HG02610 (cell line): Measurements from ENCODE around the gene ANAPC4.
A peak's percentile ranks its signal among the peaks of the same experiment; 100 is the strongest.
"Not testable (repeated sequence)": the region's sequence is repeated elsewhere in the genome, so short reads cannot be mapped to it uniquely, and the experiment has no call there.

Experiments used
- ATAC-seq: cut with Tn5 transposase; IDR thresholded peaks from one replicate; pipeline ENCODE4 v1.9.1; 2021; ENCODE audit warnings: mild to moderate bottlenecking, moderate library complexity; ENCODE audit not compliant: unreplicated experiment

ANAPC4 gene, protein sequence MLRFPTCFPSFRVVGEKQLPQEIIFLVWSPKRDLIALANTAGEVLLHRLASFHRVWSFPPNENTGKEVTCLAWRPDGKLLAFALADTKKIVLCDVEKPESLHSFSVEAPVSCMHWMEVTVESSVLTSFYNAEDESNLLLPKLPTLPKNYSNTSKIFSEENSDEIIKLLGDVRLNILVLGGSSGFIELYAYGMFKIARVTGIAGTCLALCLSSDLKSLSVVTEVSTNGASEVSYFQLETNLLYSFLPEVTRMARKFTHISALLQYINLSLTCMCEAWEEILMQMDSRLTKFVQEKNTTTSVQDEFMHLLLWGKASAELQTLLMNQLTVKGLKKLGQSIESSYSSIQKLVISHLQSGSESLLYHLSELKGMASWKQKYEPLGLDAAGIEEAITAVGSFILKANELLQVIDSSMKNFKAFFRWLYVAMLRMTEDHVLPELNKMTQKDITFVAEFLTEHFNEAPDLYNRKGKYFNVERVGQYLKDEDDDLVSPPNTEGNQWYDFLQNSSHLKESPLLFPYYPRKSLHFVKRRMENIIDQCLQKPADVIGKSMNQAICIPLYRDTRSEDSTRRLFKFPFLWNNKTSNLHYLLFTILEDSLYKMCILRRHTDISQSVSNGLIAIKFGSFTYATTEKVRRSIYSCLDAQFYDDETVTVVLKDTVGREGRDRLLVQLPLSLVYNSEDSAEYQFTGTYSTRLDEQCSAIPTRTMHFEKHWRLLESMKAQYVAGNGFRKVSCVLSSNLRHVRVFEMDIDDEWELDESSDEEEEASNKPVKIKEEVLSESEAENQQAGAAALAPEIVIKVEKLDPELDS

DNA sequence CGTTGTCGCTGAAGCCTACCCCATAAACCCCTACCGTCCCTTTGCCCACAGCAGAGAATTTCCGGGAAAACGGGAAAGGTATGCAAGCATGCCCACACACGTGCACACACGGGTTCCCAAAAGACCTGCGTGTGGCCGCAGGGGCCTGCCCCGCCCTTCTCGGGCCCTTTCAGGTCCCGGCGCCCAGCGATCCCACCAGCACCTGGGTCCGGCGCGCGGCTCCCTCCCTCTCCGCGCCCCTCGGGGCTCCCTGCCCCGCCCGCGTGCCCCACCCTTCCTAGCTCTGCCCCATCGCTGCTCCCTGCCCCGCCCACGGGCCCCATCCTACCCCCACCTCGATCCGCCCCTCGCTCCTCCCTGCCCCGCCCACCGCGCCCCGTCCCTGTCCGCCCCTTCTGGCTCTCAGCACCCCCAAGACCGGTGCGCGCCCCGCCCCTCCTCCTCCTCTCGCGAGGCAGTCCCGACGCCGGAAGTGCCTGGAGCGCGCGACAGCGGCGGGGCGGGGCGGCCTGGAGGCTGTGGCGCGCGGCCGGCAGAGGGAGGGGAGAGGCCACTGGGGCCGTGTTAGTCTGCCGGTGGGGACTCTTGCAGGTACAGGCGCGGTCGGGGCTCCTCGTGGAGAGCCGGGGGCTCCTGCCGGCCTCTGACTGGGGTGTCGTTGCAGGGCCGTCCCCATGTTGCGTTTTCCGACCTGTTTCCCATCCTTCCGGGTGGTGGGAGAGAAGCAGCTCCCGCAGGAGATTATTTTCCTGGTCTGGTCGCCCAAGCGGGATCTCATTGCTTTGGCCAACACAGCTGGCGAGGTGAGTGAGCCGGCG lies at the start of gene ANAPC4:
Gene ANAPC4 (plus strand): TSS at position 510 of the 818 bp plus-strand sequence. CDS start 165 bp downstream, at position 675.
- ATAC-seq = peak; percentile 96

DNA sequence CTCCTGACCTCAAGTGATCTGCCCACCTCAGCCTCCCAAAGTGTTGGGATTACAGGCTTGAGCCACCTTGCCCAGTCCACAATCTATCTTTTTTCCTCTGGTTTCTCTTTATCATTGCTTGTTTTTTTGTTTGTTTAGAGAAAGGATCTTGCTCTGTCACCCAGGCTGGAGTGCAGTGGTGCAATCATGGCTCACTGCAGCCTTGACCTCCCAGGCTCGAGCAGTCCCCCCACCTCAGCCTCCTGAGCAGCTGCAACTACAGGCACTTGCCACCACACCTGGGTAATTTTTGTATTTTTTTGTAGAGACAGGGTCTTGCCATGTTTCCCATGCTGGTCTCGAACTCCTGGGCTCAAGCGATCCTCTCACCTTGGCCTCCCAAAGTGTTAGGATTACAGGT lies 48.6 kb upstream of the ANAPC4 start:
- ATAC-seq = not testable (repeated sequence)

DNA sequence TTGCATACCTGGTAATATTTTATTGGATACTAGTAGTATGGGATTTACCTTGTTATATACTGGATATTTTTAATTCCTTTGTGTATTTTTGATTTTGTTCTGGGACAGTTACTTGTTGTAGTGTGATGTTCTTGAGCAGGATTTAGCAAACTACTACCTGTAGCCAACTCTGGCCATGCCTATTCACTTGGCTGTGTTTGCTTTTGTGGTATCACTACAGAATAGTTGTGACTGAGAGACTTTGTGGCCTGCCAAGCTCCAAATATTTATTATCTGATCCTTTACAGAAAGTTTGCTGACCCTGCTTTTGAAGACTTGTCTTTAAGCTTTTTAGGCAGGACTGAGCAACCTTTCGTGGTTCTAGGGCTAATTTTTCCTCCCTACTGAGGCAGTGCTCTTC lies 46.7 kb upstream of the ANAPC4 start:
- no peak for ATAC-seq

DNA sequence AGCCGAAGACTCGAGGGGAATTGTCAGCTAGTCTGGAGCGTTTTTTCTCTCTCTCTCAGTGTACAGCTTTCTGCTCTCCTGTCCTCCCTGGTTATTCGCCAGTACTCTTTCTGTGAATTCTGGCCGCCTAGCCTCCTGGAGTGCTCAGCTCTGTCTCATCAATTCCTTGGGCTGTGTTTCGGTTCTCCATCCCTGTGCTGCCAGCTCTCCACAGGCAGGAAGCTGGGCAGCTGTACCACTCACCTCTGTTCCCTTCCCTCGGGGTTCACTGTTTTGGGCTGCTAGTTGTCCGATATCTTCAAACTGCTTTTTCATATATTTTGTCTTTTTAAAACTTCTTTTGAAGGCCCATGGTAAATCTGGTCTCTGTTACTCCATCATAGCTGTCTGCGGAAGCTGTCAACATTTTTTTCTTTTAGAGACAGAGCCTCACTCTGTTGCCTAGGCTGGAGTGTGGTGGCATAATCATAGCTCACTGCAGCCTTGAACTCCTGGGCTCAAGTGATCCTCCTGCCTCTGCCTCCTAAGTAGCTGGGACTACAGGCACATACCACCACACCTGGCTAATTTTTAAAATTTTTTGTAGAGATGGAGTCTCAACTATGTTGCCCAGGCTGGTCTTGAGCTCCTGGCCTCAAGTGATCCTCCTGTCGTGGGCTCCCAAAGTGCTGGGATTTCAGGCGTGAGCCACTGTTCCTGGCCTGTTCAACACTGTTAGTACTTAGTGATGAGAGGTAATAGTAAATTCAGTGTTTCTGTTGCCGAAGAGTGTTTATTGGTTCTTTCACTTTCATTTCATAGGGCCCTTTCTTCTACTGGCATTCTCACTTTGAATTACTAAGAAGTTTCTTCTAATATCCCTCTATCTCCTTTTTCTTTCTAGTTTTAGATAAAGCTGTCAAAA lies 45.9 kb upstream of the ANAPC4 start:
- ATAC-seq = peak; percentile 90

DNA sequence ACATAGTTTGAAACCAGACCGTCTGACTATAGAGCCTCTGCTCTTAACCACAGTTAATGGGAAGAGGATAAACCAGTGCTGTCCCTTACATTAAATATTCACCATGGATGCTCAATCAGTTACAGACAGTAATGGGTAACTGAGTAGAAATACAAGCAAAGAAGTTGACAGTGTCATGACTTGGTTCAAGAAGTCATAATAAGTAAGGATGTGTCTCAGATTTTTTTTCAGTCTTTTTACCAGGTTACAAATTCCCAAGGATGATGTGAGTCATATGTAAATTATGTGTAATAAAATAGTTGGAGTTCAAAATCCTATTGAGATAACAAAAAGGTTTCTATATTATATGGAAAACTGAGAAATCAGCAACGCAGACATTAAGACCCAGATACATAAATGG lies 33.4 kb upstream of the ANAPC4 start:
- ATAC-seq = no peak

DNA sequence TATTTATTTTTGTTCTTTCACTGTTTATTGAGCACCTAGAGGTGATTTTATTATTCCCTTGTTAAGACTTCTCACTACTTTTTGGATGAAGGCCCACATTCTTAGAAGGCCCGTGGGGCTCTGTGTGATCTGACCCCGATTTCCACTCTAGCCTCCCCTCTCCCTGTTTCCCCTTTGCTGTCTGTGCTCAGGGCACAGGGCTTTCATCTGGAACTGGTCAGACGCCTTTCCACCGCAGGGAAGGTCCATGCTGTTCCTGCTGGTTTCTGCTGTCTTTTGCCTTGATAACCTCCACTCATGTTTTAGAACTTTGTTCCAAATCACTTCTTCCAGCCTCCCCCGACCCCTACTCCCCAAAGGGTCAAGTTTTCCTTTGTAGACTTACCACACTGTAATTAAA lies 31.3 kb upstream of the ANAPC4 start:
- no peak for ATAC-seq

DNA sequence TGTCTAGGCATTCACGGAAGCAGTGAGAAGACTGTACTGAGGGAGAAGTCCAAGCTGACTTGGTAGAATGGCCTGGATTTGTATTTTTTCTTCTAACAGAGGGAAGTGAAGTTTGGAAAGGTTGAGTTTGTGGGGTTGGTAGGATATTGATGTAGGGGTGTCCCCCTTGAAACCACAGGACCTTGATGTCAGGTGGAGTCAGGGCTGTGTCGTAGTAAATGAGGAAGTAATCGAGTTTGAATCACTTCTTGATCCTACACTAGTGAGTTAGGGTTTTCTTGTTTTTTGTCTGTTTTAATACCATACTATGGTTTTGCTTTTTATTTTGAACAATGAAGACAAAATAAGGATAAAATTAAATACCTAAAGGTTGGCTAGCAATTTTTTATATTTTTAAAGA lies 30.1 kb upstream of the ANAPC4 start:
- ATAC-seq = peak; percentile 87

DNA sequence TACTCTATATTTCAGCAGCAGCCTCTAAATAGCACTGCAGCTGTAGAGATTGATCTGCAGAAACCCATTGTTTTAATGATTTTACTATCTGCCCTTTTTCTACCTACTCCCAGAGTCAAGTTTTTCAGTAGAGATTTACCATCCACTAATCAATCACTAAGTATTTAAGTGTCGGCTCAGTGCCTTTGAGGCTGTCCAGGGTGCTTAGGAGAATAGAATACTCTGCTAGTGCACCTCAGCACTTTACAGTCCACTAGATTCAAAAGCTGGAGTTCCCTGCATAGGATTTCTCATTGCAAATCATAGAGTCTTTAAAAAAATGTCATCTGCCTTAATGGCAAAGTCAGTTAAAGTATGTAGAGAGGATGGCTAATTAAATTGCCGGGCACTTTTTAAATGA lies 29.6 kb upstream of the ANAPC4 start:
- ATAC-seq = no peak

DNA sequence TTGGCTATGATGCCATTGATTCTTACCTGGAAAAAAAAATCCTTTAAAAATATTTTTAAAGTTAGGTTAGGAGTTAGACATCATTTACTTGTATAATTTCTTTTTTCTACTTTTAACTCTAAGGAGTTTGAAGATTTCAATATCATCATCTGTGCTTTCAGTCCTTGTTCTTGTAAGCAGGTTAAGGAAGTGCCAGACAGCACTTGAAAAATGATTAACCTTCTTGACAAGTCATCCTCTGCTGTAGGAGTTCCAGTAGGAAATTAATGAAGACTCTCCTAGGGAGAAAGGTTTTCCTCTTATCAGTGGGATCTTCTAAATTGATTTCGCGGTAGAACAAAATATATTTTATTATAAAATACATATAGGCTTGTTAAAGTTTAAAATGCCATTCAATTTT lies 29.1 kb upstream of the ANAPC4 start:
- no peak for ATAC-seq

DNA sequence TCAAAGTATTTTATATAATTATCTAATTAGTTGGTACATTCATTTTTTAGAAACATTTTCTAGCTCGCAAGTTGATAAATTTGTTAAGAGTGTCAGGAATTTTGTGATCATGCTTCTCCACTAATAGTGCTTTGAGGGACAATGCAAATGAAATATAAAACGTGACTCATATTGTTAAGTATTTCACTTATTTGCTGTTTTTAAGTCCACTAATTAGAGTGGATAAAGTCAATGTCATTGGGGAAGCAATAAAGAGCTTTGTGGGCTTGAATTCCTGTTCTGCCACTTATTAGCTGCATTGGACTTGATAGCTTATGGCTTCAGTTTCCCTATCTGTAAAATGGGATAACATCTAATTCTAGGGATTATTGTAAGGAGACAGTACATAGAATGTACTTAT lies 26.5 kb upstream of the ANAPC4 start:
- no peak for ATAC-seq

DNA sequence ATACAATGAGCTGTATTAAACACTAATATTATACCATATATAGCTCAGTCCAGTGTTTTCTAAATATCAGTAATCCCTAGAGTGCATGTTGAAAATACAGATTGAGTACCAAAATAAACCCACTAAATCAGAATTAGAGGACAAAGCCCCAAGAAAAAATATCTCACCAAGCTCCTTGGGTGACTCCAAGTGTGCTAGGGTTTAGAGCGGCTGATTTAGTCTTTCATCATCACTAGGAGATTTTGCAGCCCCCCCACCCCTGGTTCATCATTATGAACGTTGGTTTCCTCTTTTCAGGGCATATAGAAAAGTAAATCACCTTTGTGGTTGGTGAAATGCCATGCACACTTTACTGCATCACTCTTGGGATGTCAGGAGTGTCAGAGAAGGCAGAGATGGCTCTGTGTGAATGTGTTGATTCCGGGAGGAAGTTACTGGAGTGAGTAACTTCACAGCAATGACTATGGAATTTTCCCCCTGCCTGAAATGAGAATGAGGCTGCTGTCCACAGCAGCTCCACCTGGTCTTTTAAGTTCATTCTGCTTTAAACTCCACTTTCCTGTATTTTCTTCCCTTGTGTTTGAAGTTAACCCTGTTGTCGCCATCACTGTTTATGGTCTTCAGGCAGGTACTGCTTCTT lies 25.2 kb upstream of the ANAPC4 start:
- no peak for ATAC-seq

DNA sequence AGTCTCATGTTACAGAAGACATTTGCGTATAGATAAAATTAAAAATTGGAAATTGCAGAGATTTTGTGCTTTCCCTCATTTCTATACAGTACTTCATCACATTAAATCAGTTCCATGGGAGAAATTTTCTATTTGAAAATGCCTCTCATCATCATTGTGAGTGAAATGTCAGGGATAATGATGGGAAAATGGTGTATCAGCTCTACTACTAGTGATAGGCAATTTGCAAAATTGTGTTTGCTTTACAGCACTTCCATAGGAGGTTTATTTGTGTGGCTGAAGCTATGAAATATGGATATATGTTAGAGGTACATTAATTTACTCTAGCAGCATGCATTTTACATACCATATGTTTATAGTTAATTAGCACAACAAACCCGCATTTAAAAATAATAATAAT lies 21.0 kb upstream of the ANAPC4 start:
- no peak for ATAC-seq

DNA sequence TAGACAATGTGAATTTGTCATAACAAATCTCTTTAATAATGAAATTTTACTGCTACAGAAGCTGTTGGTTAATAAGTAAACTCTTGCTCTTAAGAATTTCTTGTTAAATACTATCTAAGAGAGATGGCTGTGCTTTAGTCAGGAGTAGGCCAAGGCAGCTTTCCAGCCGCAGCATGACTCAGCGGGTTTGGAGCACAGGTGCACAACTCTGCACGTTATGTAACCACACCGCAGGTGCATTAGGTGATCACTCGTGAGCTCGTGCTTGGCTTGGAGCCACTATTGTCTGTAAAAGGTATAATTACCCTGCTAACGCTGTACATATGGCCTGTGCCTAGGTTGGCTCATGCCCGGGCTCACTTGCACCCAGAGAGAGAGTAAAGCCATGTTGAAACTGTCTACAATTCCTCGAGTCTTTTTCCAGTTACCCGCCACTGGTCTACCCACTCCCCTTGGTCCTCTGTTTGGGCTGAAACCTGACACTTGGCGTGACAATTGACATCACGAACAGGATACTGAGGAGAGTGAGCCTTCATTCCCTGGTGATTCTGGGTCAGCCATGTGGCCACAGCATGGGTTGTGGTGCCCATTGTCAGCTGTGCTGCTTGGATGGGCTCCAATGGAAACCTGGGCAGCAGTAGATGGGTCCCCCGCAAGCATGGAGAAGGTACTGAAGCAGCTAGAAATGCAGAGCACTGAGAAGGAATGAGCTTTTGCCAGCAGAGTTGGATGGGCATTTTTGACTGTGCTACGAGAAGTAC lies 18.4 kb upstream of the ANAPC4 start:
- no peak for ATAC-seq

DNA sequence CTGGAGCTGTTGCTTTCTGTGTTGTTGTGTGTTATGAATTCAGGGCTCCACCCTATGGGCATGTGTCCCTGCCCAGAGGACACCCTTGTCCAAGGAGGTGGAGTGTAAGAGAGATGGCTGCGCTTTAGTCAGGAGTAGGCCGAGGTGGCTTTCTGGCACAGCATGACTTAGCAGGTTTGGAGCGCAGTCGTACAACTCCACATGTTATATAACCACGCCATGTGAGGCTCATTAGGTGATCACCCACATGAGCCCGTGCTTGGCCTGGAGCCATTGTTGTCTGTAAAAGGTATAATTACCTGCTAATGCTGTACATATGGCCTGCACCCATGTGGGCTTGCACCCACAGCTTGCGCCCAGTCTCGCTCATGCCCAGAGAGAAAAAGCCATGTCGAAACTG lies 15.8 kb upstream of the ANAPC4 start:
- ATAC-seq = no peak

DNA sequence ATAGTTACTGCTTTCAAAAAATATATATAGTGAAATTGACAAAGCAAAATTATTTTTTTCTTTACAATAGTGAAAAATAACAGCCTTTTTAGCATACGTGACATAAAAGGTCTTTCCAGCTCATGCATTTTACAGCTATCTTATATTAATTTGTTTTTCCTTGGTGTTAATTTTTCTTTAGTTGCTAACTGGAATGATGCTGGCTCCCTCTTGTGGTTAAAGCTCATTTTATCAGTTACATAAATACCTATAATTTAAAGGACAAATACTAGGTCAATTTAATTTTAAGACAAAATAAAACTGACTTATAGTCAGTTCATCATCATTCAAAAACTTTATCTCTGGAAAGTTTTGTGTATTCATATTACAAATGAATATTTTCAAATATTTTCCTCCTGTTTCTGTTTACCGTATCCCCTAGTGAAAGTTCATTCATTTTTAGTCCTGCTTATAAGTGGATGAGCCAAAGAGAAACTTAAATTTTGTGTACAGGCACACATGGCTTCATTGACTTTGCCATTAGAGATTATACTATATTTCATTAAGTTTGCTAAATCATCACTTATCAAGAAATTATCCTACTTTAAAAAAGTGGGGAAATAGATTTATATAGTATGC lies 9.9 kb upstream of the ANAPC4 start:
- no peak for ATAC-seq

DNA sequence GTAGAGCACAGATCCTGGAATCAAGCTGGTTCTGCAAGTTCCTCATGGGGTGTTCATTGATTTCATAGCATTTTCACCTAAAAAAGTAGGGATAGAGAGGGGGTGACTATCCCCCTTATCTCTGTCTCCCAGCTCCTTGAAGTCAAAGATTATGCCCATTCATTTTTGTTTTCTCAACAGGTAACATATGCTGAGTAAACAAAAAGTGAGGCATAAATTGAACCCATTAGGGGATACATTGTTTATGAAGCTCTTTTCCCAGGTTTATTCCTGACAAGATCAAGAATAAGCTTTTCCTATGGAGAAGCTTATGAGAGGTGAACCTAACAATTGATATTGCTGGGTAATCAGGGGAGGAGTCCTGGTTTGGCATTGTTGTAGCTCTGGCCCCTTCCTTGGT lies 9.2 kb upstream of the ANAPC4 start:
- ATAC-seq = no peak

DNA sequence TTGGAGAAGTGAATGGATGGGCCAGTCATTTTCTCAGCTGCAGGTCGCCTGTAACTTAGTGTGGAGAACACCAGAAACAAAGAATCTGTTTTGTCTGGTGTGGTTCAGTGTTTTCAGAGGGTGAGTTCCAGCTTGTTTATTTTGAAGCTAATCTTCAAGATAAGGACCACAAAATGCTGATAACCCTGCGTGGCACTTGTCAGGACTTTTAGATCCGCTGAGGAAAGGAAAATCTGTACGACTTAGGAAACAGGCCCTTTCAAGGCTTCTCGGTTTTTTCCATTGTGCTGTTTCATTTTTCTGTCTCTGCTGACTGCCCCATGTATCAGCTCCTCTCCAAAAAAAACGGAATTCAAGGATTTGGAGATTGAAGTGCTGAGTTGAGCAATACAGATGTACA lies 8.7 kb upstream of the ANAPC4 start:
- ATAC-seq = no peak

DNA sequence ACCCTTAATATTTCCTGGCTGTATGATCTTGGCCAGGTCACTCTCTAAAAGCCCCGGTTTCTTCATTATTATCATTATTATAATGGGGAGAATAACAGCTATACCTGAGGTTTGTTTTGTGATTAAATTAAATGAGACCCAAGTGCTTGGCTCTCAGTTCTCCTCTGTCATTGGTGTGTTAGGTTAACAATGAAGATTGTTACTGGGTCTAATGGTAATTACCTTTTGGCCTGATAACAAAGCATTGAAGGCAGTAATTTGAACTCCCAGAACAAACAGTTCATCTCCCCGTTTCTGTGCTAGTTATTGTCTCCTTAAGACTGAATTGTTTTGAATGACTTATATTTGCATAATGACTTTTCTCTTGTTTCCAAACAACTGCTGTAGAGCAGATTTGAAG lies 6.8 kb upstream of the ANAPC4 start:
- no peak for ATAC-seq

DNA sequence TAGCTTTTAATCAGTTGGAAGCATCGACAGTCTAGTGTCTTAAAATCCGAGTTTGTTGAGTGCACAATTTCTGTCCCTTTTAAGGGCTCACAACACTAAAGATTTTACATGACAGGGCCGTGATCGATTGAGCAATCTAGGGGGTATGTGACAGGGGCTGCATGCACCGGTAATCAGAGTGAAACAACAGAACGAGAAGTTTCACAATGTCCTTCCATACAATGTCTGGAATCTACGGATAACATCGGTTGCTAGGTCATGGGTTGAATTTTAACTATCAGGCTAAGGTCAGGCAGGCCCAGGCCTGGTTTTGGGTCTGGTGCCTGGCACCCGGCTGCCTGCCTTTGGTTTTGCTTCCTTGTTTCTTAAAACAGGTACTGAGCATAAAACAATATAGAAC lies 4.5 kb upstream of the ANAPC4 start:
- ATAC-seq = not testable (repeated sequence)
